GM10266 (cell line): ENCODE results near the gene CTAG1A.
"Not testable (repeated sequence)": the region's sequence is repeated elsewhere in the genome, so short reads cannot be mapped to it uniquely, and the experiment has no call there.

Experiments
- DNase-seq: peaks from one replicate; pipeline ENCODE4 v3.0.0; 2012; ENCODE audit errors: extremely low spot score
- TF ChIP-seq, protein P1 (sequence below): IDR thresholded peaks from 2 replicates; pipeline ENCODE4 v1.5.1; 2012; ENCODE audit warnings: mild to moderate bottlenecking, low read depth; ENCODE audit not compliant: control insufficient read depth, insufficient read depth; ENCODE audit errors: missing control alignments

Gene CTAG1A

DNA sequence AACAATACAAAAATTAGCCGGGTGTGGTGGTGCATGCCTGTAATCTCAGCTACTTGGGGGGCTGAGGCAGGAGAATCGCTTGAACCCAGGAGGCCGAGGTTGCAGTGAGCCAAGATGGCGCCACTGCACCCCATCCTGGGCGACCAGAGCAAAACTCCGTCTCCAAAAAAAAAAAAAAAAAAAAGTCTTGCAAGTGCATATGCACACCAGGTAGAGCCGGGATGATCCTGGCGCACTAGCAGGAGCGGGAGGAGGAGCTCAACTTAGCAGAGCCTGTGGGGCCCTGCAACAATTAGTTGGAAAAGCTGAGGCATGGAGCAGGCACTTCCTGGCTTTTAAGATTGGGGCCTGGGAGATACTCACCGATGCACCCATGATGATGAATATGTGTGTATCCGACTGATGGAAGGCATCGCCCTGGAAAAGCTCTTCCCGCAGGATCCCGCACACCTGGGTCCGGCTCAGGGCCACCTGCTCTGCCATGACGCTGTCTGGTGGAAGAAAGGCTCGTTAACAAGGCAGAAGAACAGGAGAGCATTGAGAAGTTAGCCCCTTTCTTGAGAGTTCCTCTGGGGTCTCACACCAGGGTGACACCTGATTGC is 39.2 kb upstream of the CTAG1A start:
- no peak for DNase-seq
- TF ChIP-seq, protein P1, sequence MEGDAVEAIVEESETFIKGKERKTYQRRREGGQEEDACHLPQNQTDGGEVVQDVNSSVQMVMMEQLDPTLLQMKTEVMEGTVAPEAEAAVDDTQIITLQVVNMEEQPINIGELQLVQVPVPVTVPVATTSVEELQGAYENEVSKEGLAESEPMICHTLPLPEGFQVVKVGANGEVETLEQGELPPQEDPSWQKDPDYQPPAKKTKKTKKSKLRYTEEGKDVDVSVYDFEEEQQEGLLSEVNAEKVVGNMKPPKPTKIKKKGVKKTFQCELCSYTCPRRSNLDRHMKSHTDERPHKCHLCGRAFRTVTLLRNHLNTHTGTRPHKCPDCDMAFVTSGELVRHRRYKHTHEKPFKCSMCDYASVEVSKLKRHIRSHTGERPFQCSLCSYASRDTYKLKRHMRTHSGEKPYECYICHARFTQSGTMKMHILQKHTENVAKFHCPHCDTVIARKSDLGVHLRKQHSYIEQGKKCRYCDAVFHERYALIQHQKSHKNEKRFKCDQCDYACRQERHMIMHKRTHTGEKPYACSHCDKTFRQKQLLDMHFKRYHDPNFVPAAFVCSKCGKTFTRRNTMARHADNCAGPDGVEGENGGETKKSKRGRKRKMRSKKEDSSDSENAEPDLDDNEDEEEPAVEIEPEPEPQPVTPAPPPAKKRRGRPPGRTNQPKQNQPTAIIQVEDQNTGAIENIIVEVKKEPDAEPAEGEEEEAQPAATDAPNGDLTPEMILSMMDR: no peak

DNA sequence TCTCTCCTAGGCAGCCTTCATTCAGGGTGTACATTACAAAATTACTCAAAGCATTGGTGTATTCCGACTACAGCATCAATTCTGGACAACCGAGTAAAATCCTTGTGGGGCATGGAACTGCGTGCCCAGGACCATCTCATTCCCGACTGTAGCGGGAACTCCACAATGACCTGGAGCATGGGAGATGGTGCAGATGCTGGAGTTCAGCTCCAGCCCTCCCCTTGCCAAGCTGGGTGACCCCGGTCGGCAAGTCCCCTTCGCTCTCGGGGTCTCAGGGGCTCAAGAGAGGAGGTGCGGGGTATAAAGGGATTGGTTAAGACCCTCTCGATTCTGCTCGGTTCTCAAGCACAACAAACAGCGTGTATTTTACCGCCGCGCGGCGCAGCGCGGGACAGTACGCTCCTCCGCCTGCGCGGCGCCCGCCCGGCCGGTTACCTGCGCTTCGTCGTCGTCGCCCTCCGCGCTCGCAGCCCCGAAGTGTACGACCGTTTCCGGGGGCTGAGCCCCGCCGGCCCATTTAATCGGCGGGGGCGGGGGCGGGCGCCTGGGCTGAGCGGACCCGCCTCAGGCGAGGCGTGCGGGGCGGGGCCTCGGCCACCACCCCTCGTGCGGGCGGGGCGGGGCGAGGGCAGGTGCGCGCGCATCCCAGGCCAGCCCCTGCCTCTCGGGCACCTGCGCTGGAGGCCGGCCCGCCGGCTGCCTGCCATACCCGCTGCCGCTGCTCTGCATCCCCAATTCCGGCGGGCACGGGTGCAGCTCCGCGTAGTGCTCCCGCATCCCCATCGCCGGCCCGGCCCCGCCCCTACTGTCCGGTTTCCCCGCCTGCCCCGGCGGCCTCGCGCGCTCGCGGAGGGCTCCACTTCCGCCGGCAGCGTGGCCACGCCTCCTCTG is 38.3 kb upstream of the CTAG1A start, which contains the start of gene G6PD:
G6PD (minus strand) TSS at position 493 of the 891 bp plus-strand sequence. CDS start 691 bp downstream, outside the sequence.
- peak; percentile 92 for DNase-seq
- TF ChIP-seq, protein P1: no peak

DNA sequence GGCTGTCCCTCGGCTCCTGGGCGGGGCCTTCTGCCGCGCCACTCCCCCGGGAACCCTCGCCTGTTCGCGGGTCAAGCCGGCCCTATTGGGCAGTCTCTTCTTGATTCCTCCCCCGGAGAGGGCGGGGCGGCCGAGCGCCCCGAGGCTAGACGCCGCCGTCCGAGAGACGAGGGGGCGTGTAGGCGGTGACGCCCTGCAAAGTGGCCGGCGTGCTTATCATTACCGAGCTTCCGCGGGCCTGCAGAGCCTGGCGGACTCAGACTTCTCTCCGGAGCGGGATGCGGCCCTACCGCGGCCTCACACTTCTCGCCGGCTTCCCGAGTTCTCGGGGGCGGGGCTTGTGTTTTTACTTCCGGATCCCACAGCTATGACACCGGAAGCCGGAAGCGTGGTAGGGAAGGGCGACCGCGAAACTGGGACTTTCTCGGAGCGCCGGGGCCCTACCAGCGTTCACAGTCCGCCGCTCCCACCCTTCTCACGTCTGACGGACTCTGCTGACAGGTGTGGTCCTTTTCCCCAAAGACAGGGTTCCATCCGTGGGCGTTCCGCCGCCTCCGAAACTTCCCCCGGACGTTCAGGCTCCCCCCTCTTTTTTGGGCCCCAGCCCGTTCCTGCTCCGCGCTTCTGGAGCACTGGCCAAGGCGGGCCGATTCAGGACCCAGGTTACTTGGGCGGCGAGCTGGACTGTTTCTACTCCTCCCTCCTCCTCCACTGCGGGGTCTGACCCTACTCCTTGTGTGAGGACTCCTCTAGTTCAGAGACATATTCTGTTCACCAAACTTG is 37.5 kb upstream of the CTAG1A start, which contains the start of gene IKBKG:
IKBKG (plus strand) TSS at position 376 of the 783 bp plus-strand sequence. CDS start 4,383 bp downstream, outside the sequence.
- TF ChIP-seq, protein P1: no peak
- peak; percentile 94 for DNase-seq

DNA sequence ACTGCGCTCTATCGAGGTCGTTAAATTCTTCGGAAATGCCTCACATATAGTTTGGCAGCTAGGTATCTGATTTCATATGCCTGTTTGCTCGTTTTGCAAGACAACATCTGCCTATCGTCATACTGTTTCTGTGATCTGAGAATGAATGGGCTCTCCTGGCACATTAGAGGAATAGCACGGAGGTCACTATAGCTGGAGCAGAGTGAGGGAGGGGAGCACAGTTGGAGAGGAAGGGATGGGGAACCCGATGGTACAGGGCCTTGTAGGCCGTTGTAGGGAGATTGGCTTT is 37.0 kb upstream of the CTAG1A start:
- TF ChIP-seq, protein P1: no peak
- no peak for DNase-seq

DNA sequence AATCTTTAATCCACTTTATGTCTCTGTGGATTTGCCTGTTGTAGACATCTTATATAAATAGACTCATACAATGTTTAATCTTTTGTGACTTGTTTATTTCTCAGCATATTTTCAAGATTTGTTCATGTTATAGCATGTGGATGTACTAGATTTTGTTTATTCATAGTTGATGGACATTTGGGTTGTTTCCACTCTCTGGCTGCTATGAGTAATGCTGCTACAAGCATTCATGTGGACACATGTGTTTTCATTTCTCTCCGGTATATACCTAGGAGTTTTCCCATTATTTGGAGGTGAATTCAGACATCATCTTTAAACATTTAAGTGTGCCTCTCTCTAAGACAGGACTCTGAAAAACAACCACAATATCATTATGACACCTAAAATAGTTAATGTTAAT is 35.2 kb upstream of the CTAG1A start:
- TF ChIP-seq, protein P1: no peak
- DNase-seq: no peak

DNA sequence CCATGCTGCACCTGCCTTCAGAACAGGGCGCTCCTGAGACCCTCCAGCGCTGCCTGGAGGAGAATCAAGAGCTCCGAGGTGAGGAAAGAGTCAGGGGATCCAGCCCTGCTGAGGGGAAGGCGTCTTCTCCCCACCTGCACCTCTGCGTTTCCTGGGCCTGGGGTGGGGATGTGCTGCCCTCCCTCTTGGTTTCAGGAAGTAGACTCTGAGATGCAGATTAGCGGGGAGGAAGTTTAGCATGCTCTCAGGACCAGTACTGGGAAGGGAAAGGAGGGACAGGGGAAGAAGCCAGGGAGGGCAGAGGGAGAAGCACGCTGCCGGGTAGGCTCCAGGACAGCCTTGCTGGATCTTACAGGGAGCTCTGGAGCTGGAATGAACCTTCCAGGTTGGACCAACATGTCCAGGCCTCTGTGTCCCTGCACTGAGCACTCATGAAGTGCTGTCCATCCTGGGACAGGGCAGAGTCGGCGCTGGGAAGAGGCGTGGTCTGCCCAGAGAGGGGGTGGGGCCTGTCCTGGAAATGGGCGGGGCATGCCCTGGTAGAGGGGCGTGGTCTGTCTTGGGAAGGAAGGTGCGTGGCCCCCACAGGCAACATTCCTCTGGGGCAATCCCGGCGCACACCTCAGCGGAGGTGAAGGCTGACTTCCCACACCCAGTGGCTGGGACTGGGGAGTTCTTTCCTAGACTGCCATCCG is 32.7 kb upstream of the CTAG1A start:
- not testable (repeated sequence) for DNase-seq

DNA sequence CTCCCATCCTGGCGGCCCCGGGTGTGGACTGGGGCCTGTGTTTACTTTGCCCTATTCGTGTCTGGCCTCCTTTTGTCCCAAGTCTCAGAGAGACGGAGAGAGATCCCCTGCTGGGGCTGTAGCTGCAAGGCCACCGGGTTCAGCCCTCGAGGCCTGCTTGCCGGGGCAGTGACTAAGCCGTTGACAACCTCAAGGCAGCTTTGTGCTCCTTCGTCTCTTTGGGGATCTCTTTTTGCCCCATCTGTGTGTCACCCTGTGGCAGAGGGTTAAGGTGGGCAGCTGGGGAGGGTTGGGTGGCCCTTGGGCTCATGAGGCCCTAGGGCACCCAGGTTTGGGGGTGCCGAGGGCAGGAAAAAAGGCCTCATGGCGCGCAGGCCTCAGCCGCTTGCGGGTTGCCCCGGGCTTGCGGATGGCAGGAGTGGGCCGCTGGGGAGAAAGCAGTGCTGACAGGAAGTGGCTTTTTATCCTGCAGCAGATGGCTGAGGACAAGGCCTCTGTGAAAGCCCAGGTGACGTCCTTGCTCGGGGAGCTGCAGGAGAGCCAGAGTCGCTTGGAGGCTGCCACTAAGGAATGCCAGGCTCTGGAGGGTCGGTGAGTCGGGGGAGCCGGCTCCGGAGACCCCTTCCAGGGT is 26.8 kb upstream of the CTAG1A start:
- not testable (repeated sequence) for DNase-seq

DNA sequence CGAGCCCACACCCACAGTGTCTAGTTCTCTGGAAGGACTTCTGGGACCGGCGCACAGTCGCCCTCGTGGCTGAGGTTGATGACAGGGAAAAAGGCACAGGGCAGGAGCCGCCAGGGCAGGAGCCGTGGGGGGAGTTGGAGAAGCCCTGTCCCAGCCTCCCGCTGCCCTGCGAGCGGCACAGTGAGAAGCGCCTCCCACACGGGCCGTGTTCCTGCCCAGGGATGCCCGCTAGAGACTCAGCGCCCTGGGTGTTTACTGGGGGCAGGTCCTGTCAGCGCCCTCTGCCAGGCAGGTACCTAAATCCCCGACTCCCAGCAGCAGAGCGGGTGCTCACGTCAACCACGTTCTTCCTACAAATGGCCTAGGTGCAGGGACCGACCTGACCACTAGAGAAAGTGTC is 26.0 kb upstream of the CTAG1A start:
- not testable (repeated sequence) for DNase-seq

DNA sequence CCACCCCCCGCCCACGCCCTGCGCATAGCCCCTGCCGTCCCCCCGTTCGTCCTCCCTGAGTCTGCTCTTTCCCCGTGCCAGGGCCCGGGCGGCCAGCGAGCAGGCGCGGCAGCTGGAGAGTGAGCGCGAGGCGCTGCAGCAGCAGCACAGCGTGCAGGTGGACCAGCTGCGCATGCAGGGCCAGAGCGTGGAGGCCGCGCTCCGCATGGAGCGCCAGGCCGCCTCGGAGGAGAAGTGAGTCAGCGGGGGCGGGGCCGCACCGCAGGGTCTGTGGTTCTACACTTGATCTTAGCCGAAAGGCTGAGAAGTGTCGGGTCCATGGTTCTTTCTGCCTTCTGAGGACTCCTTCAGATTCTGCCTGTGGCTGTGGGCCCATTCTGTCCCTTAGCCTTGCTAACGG is 24.6 kb upstream of the CTAG1A start:
- not testable (repeated sequence) for DNase-seq

DNA sequence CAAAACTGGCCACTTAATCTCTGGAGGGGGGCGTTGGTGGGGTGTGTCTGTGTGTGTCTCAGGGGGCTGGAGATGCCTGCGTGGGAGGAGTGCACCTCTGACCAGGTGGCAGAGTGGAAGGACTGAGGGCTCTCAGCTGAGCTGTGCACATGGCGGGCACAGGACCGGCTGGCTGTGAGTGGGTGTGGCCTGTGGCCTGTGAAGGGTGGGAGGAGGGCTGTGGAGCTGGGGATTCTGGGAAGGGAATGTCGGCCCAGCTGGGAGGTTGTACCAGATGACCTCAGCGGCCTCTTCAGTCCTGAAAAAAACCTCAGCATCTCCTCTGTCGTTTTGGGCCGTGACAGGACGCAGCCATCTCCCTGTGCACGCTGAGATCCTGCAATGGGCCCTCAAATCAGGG is 22.6 kb upstream of the CTAG1A start:
- not testable (repeated sequence) for DNase-seq

DNA sequence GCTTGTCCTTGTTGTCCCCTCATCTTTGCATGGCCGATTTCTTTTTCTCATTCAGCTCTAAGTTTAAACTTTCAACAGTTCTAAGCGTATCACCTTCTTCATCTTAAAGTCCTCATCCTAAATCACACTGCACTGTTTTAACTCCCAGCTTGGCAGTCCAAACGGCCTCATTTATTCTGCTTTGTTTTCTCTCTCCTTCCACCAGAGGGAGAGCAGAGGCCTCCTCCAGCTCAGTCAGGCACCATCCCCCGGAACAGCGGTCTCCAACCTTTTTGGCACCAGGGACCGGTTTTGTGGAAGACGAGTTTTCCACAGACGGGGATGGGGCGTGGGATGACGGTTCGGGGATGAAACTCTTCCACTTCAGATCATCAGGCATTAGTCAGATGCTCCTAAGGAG is 14.6 kb upstream of the CTAG1A start:
- DNase-seq: not testable (repeated sequence)

DNA sequence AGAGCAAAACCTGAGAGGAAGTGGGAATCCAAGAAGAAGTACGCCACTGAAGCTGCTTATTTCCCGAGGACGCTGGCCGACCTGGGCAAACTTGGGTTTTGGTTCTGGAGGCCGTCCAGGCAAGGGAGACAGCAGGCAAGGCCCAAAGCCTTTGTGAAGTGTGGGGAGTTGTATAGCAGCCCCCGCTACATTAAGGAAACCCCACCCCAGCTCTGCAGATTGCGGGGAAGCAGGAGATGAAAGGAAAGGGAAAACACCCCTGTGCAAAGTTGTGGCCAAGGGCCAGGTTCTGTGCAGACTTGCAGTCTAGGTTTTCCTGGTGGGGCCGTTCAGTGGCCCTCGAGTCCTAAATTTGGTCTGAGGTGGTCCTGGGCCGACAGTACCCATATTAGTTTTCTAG is 11.9 kb upstream of the CTAG1A start:
- not testable (repeated sequence) for DNase-seq
